ENCODE results near the gene NHERF2. TPM values are rescaled to one million over a fixed set of nuclear protein-coding genes. Genes with fewer than 3 reads are reported as not detected.

NHERF2 gene
- total RNA-seq, 1 experiment from 2014 or later = 104 TPM

GRCh38 chr16:2084895-2085625 is 58.4 kb downstream of the NHERF2 start:
- Histone ChIP-seq H3K79me2 (ENCODE audit: low read depth) (no peaks in the 10 kb centered on the region), H3K27me3 (ENCODE audit: insufficient read depth, low read depth) (no peaks in the 10 kb centered on the region), H3K9me3 (ENCODE audit: insufficient read depth, low read depth) (no peaks in the 10 kb centered on the region), H3K4me2 (no peak overlapping the region), H3K36me3 (ENCODE audit: low read depth) (no peaks in the 10 kb centered on the region), H4K20me1 (ENCODE audit: insufficient read depth) (peaks cover 3% of the 10 kb centered on the region; the same call in 1 of the 2 replicates), H3K27ac (no peak overlapping the region), H3K4me3 (no peak overlapping the region), H3K9me2 (ENCODE audit: insufficient read depth) (no peaks in the 10 kb centered on the region), H2AFZ (no peak overlapping the region), H3F3A (ENCODE audit: insufficient read depth, low read depth) (peaks cover 10% of the 10 kb centered on the region; the same call in 1 of the 2 replicates), H3K4me1 (replicated peaks; ENCODE audit: insufficient read depth) (no peaks in the 10 kb centered on the region)
- no peak for DNase-seq
- ChIA-PET CTCF (no interaction called here), POLR2A (ENCODE audit: unreplicated experiment) (no interaction called here)
- TF ChIP-seq, protein P1, sequence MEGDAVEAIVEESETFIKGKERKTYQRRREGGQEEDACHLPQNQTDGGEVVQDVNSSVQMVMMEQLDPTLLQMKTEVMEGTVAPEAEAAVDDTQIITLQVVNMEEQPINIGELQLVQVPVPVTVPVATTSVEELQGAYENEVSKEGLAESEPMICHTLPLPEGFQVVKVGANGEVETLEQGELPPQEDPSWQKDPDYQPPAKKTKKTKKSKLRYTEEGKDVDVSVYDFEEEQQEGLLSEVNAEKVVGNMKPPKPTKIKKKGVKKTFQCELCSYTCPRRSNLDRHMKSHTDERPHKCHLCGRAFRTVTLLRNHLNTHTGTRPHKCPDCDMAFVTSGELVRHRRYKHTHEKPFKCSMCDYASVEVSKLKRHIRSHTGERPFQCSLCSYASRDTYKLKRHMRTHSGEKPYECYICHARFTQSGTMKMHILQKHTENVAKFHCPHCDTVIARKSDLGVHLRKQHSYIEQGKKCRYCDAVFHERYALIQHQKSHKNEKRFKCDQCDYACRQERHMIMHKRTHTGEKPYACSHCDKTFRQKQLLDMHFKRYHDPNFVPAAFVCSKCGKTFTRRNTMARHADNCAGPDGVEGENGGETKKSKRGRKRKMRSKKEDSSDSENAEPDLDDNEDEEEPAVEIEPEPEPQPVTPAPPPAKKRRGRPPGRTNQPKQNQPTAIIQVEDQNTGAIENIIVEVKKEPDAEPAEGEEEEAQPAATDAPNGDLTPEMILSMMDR (conservative IDR thresholded peaks at IDR 0.05) = no peak
- TF ChIP-seq EZH2 (IDR thresholded peaks at IDR 0.05; ENCODE audit: low read depth) = no peak
- no TSS peak for BruUV-seq (replicated peaks)
- intact Hi-C loops (cut with micrococcal nuclease; ENCODE audit: unreplicated experiment) = no loop called here

- no peaks in the 10 kb centered on the region for H3K9me2 ChIP-seq (ENCODE audit: insufficient read depth)
- peaks cover 3% of the 10 kb centered on the region; the same call in 1 of the 2 replicates for H4K20me1 ChIP-seq (ENCODE audit: insufficient read depth)
- no peaks in the 10 kb centered on the region for H3K4me1 ChIP-seq (replicated peaks; ENCODE audit: insufficient read depth)
- no peak overlapping the region for H3K4me2 ChIP-seq
- H2AFZ ChIP-seq = no peak overlapping the region
- no peaks in the 10 kb centered on the region for H3K9me3 ChIP-seq (ENCODE audit: insufficient read depth, low read depth)
- BruUV-seq (replicated peaks) = no TSS peak
- H3K36me3 ChIP-seq (ENCODE audit: low read depth) = no peaks in the 10 kb centered on the region
- no peak overlapping the region for H3K27ac ChIP-seq
- H3K4me3 ChIP-seq = no peak overlapping the region
- peaks cover 10% of the 10 kb centered on the region; the same call in 1 of the 2 replicates for H3F3A ChIP-seq (ENCODE audit: insufficient read depth, low read depth)
- ChIA-PET POLR2A (ENCODE audit: unreplicated experiment) (no interaction called here), CTCF (no interaction called here)
- H3K27me3 ChIP-seq (ENCODE audit: insufficient read depth, low read depth) = no peaks in the 10 kb centered on the region
- TF ChIP-seq EZH2 (IDR thresholded peaks at IDR 0.05; ENCODE audit: low read depth) = no peak
- TF ChIP-seq, protein P1 (conservative IDR thresholded peaks at IDR 0.05) = no peak
- intact Hi-C loops (cut with micrococcal nuclease; ENCODE audit: unreplicated experiment) = no loop called here
- no peak for DNase-seq
- H3K79me2 ChIP-seq (ENCODE audit: low read depth) = no peaks in the 10 kb centered on the region
Observed at GRCh38 chr16:2085669-2086068, 59.0 kb downstream of the NHERF2 start.

GRCh38 chr16:2086106-2086742 is 59.5 kb downstream of the NHERF2 start:
- POLR2A ChIA-PET (ENCODE audit: unreplicated experiment) = no interaction called here
- Histone ChIP-seq H3K36me3 (ENCODE audit: low read depth) (no peaks in the 10 kb centered on the region), H3K4me3 (no peak overlapping the region), H3K79me2 (ENCODE audit: low read depth) (no peaks in the 10 kb centered on the region), H3K4me1 (replicated peaks; ENCODE audit: insufficient read depth) (no peaks in the 10 kb centered on the region), H3K4me2 (no peak overlapping the region), H3K9me2 (ENCODE audit: insufficient read depth) (no peaks in the 10 kb centered on the region), H2AFZ (no peak overlapping the region), H3K9me3 (ENCODE audit: insufficient read depth, low read depth) (no peaks in the 10 kb centered on the region), H3K27ac (no peak overlapping the region), H4K20me1 (ENCODE audit: insufficient read depth) (peaks cover 3% of the 10 kb centered on the region; the same call in 1 of the 2 replicates), H3K27me3 (ENCODE audit: insufficient read depth, low read depth) (no peaks in the 10 kb centered on the region), H3F3A (ENCODE audit: insufficient read depth, low read depth) (peaks cover 10% of the 10 kb centered on the region; the same call in 1 of the 2 replicates)
- DNase-seq = no peak
- TF ChIP-seq, protein P1 (conservative IDR thresholded peaks at IDR 0.05) = no peak
- no peak for TF ChIP-seq EZH2 (IDR thresholded peaks at IDR 0.05; ENCODE audit: low read depth)
- intact Hi-C loops (cut with micrococcal nuclease; ENCODE audit: unreplicated experiment) = no loop called here
- BruUV-seq (replicated peaks) = no TSS peak
- CTCF ChIA-PET = no interaction called here

Data from PC-9 (cell line).